LNCaP clone FGC (cell line): Measurements from ENCODE around the gene TNS1.

Source experiments
- DNase-seq: peaks from one replicate; pipeline ENCODE4 v3.0.0-alpha.2; 2011; ENCODE audit warnings: low read depth
- H3K4me3 ChIP-seq: 2 replicates; pipeline ENCODE4 v1.5.1; 2011; ENCODE audit warnings: mild to moderate bottlenecking, low read depth, low read length, control low read depth
- TF ChIP-seq, protein P1 (sequence below): IDR thresholded peaks from 2 replicates; pipeline ENCODE4 v1.5.1; 2012; ENCODE audit warnings: mild to moderate bottlenecking; ENCODE audit not compliant: control insufficient read depth, insufficient read depth; ENCODE audit errors: extremely low read depth

Gene TNS1

GRCh38 chr2:217958884-217959225, 43.9 kb downstream of the TNS1 start:
- H3K4me3 ChIP-seq: no peak overlapping the region
- TF ChIP-seq, protein P1, sequence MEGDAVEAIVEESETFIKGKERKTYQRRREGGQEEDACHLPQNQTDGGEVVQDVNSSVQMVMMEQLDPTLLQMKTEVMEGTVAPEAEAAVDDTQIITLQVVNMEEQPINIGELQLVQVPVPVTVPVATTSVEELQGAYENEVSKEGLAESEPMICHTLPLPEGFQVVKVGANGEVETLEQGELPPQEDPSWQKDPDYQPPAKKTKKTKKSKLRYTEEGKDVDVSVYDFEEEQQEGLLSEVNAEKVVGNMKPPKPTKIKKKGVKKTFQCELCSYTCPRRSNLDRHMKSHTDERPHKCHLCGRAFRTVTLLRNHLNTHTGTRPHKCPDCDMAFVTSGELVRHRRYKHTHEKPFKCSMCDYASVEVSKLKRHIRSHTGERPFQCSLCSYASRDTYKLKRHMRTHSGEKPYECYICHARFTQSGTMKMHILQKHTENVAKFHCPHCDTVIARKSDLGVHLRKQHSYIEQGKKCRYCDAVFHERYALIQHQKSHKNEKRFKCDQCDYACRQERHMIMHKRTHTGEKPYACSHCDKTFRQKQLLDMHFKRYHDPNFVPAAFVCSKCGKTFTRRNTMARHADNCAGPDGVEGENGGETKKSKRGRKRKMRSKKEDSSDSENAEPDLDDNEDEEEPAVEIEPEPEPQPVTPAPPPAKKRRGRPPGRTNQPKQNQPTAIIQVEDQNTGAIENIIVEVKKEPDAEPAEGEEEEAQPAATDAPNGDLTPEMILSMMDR: no peak
- no peak for DNase-seq

- no peak for DNase-seq
- H3K4me3 ChIP-seq: no peak overlapping the region
- TF ChIP-seq, protein P1: no peak
These were observed 44.5 kb downstream of the TNS1 start for GRCh38 chr2:217958206-217958883.

- no peak overlapping the region for H3K4me3 ChIP-seq
- TF ChIP-seq, protein P1: no peak
- DNase-seq: no peak
These were observed 46.0 kb downstream of the TNS1 start for GRCh38 chr2:217956586-217957457.

DNA sequence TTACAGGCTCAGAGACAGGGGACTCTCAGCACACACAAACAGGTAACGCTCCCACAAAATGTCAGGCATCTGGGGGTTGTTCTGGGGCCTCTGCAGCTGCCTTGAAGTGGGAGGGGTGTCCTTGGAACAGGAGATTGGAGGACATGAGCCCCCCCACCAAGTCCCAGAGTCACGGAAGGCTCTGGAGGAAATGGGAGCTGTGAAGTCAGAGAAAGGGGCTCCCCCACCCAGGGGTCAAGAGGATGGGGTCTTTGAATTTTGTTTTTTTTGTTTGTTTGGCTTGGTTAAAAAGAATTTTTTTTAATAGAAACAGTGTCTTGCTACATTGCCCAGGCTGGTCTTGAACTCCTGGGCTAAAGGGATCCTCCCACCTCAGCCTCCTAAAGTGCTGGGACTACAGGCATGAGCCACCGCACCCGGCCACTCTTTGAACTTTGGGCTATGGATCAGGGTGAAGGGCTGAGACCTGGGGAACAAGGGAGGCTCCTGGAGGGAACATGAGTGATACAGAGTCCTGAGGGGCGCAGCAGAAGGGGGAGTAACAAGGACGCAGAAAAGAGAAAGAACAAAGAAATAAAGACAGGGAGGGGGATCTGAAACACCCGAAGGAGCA, 46.8 kb downstream of the TNS1 start:
- H3K4me3 ChIP-seq: no peak overlapping the region
- TF ChIP-seq, protein P1: no peak
- no peak for DNase-seq

DNA sequence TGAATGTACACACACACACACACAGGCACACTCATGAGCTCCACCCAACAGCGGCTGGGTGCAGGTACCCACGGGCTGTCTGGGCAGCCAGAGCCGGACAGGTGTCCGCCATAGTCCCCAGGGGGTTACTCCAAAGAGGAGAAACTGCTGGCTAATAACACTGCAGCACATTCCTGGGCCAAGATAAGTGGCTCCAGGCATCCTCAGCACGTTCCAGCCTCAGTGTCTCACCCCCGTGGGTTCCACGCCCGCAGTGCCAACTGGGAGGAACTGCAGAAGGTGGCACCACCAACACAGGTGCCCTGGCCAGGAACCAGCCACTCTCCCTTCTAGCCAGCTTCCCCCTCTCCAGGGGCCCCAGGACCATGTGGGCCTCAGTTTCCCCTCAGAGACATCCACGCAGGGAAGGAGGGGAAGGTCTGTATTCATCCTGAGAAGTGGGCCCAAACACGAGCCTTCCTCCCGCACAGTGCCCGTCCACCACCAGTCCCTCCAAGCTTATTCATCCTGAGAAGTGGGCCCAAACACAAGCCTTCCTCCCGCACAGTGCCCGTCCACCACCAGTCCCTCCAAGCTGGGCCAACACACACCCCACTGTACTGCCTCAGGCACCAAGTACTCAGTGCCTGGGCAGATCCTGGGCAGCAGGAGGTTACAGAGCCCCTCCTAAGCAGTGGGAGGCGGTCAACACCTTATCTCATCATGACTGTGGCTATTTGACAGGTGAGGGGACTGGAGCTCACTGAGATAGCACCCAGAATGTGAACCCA, 47.6 kb downstream of the TNS1 start:
- H3K4me3 ChIP-seq: no peak overlapping the region
- TF ChIP-seq, protein P1: no peak
- DNase-seq: no peak

- DNase-seq: no peak
- TF ChIP-seq, protein P1: no peak
- H3K4me3 ChIP-seq: no peak overlapping the region
These were observed 48.3 kb downstream of the TNS1 start for GRCh38 chr2:217954469-217954868.
